Karpas-422 (cell line): ENCODE data around the gene KCNIP1. TPM values are rescaled to one million over a fixed set of nuclear protein-coding genes. Genes with fewer than 3 reads are reported as not detected.

Source experiments
- DNase-seq: peaks from one replicate; pipeline ENCODE4 v3.0.0-alpha.2; 2015
- H2AFZ ChIP-seq: fragments of 200-600 bp; sonication (generic); 2 replicates; pipeline ENCODE4 v1.6.1; 2014; ENCODE audit warnings: antibody characterized with exemption, low read length, mixed read lengths
- H3K27ac ChIP-seq: fragments of 200-600 bp; sonication (generic); 2 replicates; pipeline ENCODE4 v1.5.1; 2014; ENCODE audit warnings: mild to moderate bottlenecking, low read length, moderate library complexity
- H3K27me3 ChIP-seq: fragments of 200-600 bp; sonication (generic); 2 replicates; pipeline ENCODE4 v1.6.1; 2014; ENCODE audit warnings: low read length, mixed read lengths
- H3K36me3 ChIP-seq: fragments of 200-600 bp; sonication (generic); 2 replicates; pipeline ENCODE4 v1.6.1; 2014; ENCODE audit warnings: low read length, mixed read lengths; ENCODE audit not compliant: insufficient read depth
- H3K4me1 ChIP-seq: fragments of 200-600 bp; sonication (generic); 2 replicates; pipeline ENCODE4 v1.6.1; 2014; ENCODE audit warnings: mild to moderate bottlenecking, low read length, mixed read lengths
- H3K4me2 ChIP-seq: fragments of 200-600 bp; sonication (generic); 2 replicates; pipeline ENCODE4 v1.6.1; 2014; ENCODE audit warnings: low read length, low read depth, mild to moderate bottlenecking; ENCODE audit not compliant: poor library complexity, severe bottlenecking
- H3K4me3 ChIP-seq: fragments of 200-600 bp; sonication (generic); 2 replicates; pipeline ENCODE4 v1.5.1; 2014; ENCODE audit warnings: mild to moderate bottlenecking, antibody characterized with exemption, low read length, mixed read lengths
- H3K79me2 ChIP-seq: fragments of 200-600 bp; sonication (generic); 2 replicates; pipeline ENCODE4 v1.6.1; 2014; ENCODE audit warnings: mild to moderate bottlenecking, low read length, mixed read lengths
- H3K9ac ChIP-seq: fragments of 200-600 bp; sonication (generic); 2 replicates; pipeline ENCODE4 v1.6.0; 2014; ENCODE audit warnings: low read length
- H3K9me2 ChIP-seq: fragments of 200-600 bp; sonication (generic), shearing (Covaris generic); replicated peaks from 2 replicates; pipeline ENCODE4 v1.6.0; 2014; ENCODE audit warnings: mild to moderate bottlenecking, low read length, moderate library complexity; ENCODE audit not compliant: insufficient read depth
- H3K9me3 ChIP-seq: fragments of 300-700, 200-600 bp; sonication (generic); 2 replicates; pipeline ENCODE4 v1.6.1; 2014; ENCODE audit warnings: low read length, mixed read lengths
- H4K20me1 ChIP-seq: fragments of 200-600 bp; sonication (generic); 2 replicates; pipeline ENCODE4 v1.6.1; 2014; ENCODE audit warnings: mild to moderate bottlenecking, antibody characterized with exemption, low read length, low read depth; ENCODE audit not compliant: insufficient read depth
- total RNA-seq: library from RNA; depleted of rRNA; stranded (reverse); fragments of >200 nt; shearing (Covaris generic); gene quantifications from 2 replicates; pipeline ENCODE4 v1.2.3, GENCODE V29; 2014; ENCODE audit warnings: low replicate concordance

The KCNIP1 gene
- total RNA-seq, 1 experiment from 2014 or later: not detected

DNA sequence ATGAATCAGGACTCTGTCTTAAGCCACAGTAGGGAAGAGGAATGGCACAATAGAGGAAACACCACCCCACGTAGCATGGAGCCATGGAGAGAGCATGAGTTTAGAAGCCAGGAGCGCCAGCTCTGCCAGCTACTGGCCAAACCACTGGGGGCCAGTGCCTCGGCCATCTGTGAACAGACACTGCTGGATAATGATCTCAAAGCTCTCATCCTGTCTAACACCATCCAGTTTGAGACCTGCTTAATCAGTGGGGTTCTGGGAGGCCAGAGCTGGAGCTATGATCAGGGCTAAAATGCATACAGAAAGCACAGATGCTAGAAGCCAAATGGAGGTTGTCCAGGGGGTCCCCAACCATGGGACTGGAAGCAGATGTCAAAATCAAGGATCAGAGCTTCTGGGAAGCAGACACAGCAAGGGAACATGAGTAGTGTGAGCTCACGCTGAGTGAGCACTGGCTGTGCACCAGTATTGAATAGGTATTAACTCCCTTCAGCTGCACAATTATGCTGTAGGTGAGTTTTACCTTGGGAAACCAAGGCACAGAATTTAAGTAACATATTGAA, 92.7 kb downstream of the KCNIP1 start:
- H4K20me1 ChIP-seq: no peaks in the 10 kb centered on the region
- no peaks in the 10 kb centered on the region for H3K9me2 ChIP-seq
- no peak for DNase-seq
- no peak overlapping the region for H2AFZ ChIP-seq
- H3K36me3 ChIP-seq: no peaks in the 10 kb centered on the region
- no peaks in the 10 kb centered on the region for H3K4me1 ChIP-seq
- H3K27me3 ChIP-seq: no peaks in the 10 kb centered on the region
- no peak overlapping the region for H3K27ac ChIP-seq
- no peak overlapping the region for H3K4me3 ChIP-seq
- no peak overlapping the region for H3K4me2 ChIP-seq
- H3K9me3 ChIP-seq: no peaks in the 10 kb centered on the region
- no peaks in the 10 kb centered on the region for H3K79me2 ChIP-seq
- no peak overlapping the region for H3K9ac ChIP-seq

DNA sequence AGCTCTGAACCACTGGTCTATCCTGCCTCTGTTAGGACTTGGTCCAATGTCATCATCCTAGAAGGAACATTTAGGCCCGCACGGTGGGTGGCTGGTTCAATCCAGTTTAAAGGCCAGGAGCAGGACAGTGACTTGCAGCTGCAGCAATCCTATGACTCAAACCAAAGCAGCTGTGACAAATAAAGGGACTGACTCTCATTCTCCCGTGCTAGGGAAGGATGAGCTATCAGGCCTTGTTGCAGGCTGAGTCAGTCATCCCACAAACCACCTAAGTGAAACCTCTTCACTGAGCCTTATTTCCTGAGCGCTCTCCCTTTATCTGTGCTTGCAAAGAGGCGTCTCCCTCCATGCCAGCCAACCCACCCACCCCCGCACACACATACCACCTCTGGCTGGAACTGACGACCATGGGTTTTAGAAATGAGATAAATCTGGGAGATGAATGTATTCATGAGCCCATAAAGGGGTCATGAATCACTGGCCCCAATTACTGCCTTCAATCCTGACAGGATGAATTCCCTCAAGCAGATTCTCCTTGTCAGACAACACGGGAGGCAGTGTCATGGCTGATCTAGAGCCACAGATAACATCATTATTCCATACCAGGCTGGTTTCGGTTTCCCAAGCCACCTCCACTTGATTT, 93.4 kb downstream of the KCNIP1 start:
- H3K4me2 ChIP-seq: no peak overlapping the region
- no peak overlapping the region for H3K4me3 ChIP-seq
- no peaks in the 10 kb centered on the region for H3K9me2 ChIP-seq
- no peaks in the 10 kb centered on the region for H4K20me1 ChIP-seq
- H3K9me3 ChIP-seq: no peaks in the 10 kb centered on the region
- H3K9ac ChIP-seq: no peak overlapping the region
- no peaks in the 10 kb centered on the region for H3K27me3 ChIP-seq
- no peaks in the 10 kb centered on the region for H3K4me1 ChIP-seq
- no peak for DNase-seq
- H3K36me3 ChIP-seq: no peaks in the 10 kb centered on the region
- no peak overlapping the region for H3K27ac ChIP-seq
- no peaks in the 10 kb centered on the region for H3K79me2 ChIP-seq
- no peak overlapping the region for H2AFZ ChIP-seq

DNA sequence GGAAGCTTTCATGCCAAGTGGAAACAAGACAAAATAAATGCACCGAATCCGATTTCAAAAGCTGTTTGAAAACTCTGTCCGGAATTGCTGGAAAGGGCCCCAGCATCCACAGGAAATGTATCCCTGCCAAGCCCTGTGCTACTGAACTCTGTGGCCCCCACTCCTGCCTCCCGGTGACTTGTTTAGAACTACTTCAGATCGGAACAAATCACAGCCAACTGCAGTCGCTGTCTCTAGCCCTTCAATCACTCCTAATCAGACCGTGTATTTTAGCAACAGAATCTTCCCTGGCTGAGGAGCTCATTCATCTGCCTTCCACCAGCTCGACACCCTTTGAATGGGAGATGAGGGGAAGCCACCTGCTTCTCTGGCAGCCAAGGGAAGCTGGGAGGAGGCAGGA, 94.1 kb downstream of the KCNIP1 start:
- no peaks in the 10 kb centered on the region for H3K27me3 ChIP-seq
- no peaks in the 10 kb centered on the region for H3K79me2 ChIP-seq
- no peak overlapping the region for H3K4me2 ChIP-seq
- no peaks in the 10 kb centered on the region for H4K20me1 ChIP-seq
- no peak overlapping the region for H2AFZ ChIP-seq
- H3K4me1 ChIP-seq: no peaks in the 10 kb centered on the region
- H3K36me3 ChIP-seq: no peaks in the 10 kb centered on the region
- no peaks in the 10 kb centered on the region for H3K9me2 ChIP-seq
- DNase-seq: no peak
- no peak overlapping the region for H3K27ac ChIP-seq
- no peak overlapping the region for H3K4me3 ChIP-seq
- no peaks in the 10 kb centered on the region for H3K9me3 ChIP-seq
- H3K9ac ChIP-seq: no peak overlapping the region

DNA sequence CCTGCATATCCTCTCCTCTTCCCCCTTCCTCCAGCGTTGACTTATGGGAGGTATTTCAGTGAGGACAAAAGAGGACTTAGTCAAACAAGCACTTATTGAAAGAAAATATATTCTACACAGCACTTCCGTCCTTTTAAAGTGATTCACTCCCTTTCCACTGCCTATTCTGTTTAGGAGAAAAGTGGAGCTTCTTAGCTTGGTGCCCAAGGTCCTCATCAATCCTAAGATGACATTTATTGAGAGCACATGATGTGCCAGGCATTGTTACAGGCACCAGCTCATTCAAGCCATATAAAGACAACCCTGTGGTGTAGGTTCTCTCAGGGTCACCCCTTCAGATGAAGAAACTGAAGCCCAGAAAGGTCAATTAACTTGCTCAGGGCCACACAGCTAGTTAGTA, 95.9 kb downstream of the KCNIP1 start:
- H3K27ac ChIP-seq: no peak overlapping the region
- H3K9me2 ChIP-seq: no peaks in the 10 kb centered on the region
- H3K4me2 ChIP-seq: no peak overlapping the region
- no peaks in the 10 kb centered on the region for H3K36me3 ChIP-seq
- H2AFZ ChIP-seq: no peak overlapping the region
- no peaks in the 10 kb centered on the region for H3K79me2 ChIP-seq
- H3K4me1 ChIP-seq: peaks cover 7% of the 10 kb centered on the region
- H3K9me3 ChIP-seq: no peaks in the 10 kb centered on the region
- no peaks in the 10 kb centered on the region for H3K27me3 ChIP-seq
- no peaks in the 10 kb centered on the region for H4K20me1 ChIP-seq
- H3K4me3 ChIP-seq: no peak overlapping the region
- H3K9ac ChIP-seq: no peak overlapping the region
- no peak for DNase-seq

DNA sequence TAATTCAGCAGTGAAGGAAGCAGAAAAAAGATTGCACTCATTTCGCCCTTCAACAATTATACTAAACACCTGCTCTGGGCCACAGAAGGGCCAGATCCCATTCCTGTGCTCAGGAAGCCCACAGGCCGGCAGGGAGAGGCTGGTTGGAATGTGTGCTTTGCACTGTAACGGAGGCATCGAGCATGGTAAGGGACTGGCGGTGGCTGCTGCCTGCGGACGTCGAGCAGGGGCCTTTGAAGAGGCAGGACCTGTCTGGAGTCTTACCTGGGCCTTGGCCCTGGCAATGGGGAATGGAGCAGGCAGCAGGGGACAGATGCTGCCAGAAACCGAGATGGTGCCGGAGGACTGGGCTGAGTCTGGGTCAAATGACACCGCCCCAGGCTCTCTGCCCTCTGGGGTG, 97.8 kb downstream of the KCNIP1 start:
- H3K36me3 ChIP-seq: no peaks in the 10 kb centered on the region
- H3K27me3 ChIP-seq: no peaks in the 10 kb centered on the region
- H3K27ac ChIP-seq: no peak overlapping the region
- H3K9me3 ChIP-seq: no peaks in the 10 kb centered on the region
- H4K20me1 ChIP-seq: no peaks in the 10 kb centered on the region
- H3K4me3 ChIP-seq: no peak overlapping the region
- no peaks in the 10 kb centered on the region for H3K9me2 ChIP-seq
- H3K4me1 ChIP-seq: peaks cover 7% of the 10 kb centered on the region
- no peak overlapping the region for H2AFZ ChIP-seq
- no peak overlapping the region for H3K9ac ChIP-seq
- H3K4me2 ChIP-seq: no peak overlapping the region
- H3K79me2 ChIP-seq: no peaks in the 10 kb centered on the region
- no peak for DNase-seq

DNA sequence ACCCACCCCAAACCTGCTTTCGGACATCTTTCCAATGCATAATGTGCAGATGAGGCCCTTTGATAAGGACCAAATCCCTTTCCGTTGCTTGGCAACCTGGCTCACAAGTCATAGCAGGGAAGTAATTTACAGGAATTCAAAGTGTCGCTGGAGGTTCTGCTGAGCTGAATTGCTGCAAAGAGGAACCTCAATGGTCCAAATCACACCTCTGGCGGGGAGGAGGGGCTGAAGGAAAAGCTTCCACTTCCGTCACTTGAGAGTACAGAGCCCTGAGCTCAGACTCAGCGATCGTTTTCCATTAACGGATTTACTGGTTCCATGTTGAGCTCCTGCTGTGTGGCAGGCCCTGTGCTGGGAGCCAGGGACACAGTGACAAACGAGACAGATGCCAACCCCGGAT, 99.3 kb downstream of the KCNIP1 start:
- Histone ChIP-seq H3K4me1 (peaks cover 7% of the 10 kb centered on the region), H3K9me2 (no peaks in the 10 kb centered on the region), H2AFZ (no peak overlapping the region), H3K36me3 (no peaks in the 10 kb centered on the region), H3K27me3 (no peaks in the 10 kb centered on the region), H3K79me2 (no peaks in the 10 kb centered on the region), H3K9me3 (no peaks in the 10 kb centered on the region), H3K9ac (no peak overlapping the region; the same call in 1 of the 2 replicates), H3K27ac (no peak overlapping the region), H3K4me3 (no peak overlapping the region), H3K4me2 (no peak overlapping the region), H4K20me1 (no peaks in the 10 kb centered on the region)
- no peak for DNase-seq

DNA sequence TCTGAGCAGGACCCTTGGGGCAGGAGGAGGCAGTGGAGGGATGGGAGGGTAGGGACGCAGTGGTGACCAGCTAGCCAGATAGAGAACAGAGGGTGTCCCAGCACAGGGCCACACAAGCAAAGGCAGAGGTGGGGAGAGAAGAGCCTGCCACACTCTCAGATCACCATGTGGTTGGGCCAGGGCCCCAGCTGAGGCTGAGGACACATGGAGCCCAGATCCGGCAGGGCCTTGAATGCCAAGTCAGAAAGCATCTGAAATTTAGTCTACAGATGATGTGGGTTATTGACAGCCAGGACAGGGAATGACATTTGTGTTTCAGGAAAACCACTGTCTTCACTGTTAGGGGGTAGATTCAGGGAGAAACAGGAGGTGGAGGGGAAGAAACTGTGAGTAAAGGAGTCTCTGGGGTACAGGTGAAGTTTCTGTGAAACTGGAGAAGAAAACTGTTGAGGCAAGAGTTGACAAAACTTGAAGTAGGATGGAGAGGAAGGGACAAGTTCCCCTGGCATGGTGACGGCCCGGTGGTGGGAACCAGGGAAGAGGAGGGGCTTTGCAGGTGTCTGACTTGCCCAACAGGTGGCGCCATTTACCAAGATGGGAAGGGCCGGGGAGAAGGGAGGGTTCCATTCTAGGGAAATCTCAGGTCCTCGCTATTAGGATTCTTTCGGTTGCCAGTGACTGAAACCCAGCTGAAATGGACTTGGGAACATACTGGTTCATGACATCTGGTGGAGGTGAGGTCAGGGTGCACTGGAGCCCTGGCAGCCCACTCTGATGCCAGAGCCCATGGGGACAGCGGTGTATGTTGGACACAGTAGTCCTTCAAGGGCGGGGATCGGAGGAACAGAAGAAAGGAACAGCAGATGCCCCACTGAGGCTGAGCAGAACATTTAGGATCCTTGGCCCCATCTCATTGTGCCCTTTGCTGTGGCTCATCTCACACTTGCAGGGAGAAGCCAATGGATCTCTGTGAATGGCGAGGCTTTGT, 100.1 kb downstream of the KCNIP1 start:
- Histone ChIP-seq H3K27ac (no peak overlapping the region), H2AFZ (peak overlapping the region; percentile 60; the same call in 1 of the 2 replicates), H3K79me2 (no peaks in the 10 kb centered on the region), H4K20me1 (no peaks in the 10 kb centered on the region), H3K27me3 (no peaks in the 10 kb centered on the region), H3K9me3 (no peaks in the 10 kb centered on the region), H3K9ac (peak overlapping the region; percentile 13; the same call in 1 of the 2 replicates), H3K4me1 (peaks cover 7% of the 10 kb centered on the region), H3K9me2 (no peaks in the 10 kb centered on the region), H3K4me3 (no peak overlapping the region), H3K4me2 (no peak overlapping the region), H3K36me3 (no peaks in the 10 kb centered on the region)
- DNase-seq: peak; percentile 91

DNA sequence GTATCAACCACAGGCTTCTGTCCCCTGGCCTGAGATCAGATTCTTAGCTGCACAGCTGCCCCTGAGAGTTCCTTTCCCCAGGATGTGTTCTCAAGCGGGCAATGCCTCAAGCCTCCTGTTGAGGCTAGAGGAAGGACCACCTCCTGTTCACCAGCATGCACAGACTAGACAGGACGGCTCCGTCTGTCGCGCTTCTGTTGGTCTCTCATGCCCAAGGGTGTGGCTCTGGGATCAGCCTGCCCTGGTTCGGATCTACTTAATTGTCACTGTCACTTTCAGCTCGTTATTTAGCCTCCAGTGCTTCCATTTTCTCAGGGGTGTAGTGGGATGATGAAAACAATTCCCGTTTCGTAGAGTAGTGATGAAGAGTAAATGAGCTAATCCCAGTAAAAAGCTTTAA, 103.1 kb downstream of the KCNIP1 start:
- H3K79me2 ChIP-seq: no peaks in the 10 kb centered on the region
- H3K9me2 ChIP-seq: no peaks in the 10 kb centered on the region
- no peak for DNase-seq
- no peak overlapping the region for H3K9ac ChIP-seq
- no peak overlapping the region for H3K27ac ChIP-seq
- no peak overlapping the region for H3K4me2 ChIP-seq
- no peaks in the 10 kb centered on the region for H3K27me3 ChIP-seq
- no peak overlapping the region for H2AFZ ChIP-seq
- H3K4me1 ChIP-seq: peaks cover 7% of the 10 kb centered on the region
- no peaks in the 10 kb centered on the region for H3K36me3 ChIP-seq
- no peaks in the 10 kb centered on the region for H3K9me3 ChIP-seq
- no peaks in the 10 kb centered on the region for H4K20me1 ChIP-seq
- H3K4me3 ChIP-seq: no peak overlapping the region
